Activated naive CD4-positive, alpha-beta T cell treated with anti-CD3 and anti-CD28 coated beads, Interleukin-2, amount 50 U/mL, for 16 hours (primary cell): ENCODE data around the gene ZNRF1.

ENCODE experiments used
- DNase-seq: peaks from one replicate; pipeline ENCODE4 v3.0.0-alpha.2; 2020

Gene ZNRF1

GRCh38 chr16:75101635-75102034 is 102.8 kb downstream of the ZNRF1 start:
- DNase-seq = no peak

GRCh38 chr16:75102595-75102994 is 103.8 kb downstream of the ZNRF1 start:
- DNase-seq = no peak

GRCh38 chr16:75103994-75104393 is 105.2 kb downstream of the ZNRF1 start:
- DNase-seq = no peak

- DNase-seq = no peak
Observed at GRCh38 chr16:75104836-75105235, 106.0 kb downstream of the ZNRF1 start.

- DNase-seq = no peak
Observed at GRCh38 chr16:75105306-75106061, 106.7 kb downstream of the ZNRF1 start.

GRCh38 chr16:75106351-75107274 is 107.8 kb downstream of the ZNRF1 start:
- no peak for DNase-seq

DNA sequence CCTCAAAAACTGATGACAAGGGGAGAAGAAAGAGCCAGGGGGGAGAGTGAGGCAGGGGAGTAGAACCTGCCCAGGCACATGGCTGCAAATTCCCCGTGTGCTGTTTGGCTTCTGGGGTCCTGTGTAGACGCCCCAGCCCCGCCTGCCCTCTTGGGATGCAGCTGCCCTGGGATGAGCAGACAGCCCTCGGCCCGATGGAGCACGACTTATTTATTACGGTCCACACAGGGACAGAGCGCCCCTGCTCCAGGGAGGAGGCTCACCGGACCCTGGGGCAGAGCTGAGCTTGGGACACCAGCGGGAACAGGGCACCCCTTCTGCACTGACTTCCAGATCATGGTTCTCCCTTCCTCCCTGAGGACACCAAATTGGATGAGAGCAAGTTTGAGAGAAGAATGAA is 108.7 kb downstream of the ZNRF1 start:
- no peak for DNase-seq

DNA sequence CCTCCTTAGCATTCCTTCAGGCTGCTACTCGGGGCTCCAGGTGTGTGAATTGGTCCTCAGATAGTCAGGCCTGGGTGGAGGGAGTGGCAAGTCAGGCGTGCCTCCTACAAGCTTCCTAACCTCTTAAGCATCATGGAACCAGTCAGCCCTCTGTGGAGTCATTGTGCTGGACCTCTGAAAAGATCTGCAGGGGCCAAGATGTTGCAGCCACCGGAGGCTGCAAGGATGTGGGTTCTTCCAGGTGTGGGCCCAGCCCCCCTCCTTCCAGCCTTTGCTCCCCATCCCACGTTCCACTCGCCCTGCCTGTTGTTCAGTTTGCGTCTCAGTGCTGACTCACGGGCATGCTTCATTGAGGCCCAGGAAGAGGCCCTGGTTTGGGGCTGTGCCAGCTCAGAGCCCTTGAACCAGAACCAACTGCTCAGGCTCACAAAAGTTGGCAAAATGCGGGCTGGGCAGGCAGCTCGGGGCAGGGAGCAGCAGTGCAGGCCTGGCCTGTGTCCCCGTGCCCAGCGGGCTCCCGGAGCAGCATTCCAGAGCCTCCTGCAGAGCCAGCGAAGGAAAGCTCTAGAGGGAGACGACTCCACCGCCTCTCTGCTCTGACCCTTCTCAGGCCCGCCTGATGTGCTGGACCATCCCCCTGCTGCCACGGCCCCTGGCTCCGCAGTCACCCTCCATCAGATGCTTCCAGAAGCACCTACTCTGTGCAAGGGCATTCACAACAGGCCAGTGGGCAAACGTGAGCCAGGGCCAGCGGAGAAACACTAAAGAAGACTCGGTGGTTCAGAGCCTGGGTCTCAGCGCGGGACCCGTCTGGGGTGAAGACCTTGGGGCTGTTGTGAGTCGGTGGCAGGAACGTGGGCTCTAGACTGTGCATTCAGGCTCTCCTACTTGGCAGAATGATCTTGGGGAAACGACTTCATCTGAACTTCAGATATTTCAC is 110.2 kb downstream of the ZNRF1 start:
- DNase-seq = peak; percentile 82

DNA sequence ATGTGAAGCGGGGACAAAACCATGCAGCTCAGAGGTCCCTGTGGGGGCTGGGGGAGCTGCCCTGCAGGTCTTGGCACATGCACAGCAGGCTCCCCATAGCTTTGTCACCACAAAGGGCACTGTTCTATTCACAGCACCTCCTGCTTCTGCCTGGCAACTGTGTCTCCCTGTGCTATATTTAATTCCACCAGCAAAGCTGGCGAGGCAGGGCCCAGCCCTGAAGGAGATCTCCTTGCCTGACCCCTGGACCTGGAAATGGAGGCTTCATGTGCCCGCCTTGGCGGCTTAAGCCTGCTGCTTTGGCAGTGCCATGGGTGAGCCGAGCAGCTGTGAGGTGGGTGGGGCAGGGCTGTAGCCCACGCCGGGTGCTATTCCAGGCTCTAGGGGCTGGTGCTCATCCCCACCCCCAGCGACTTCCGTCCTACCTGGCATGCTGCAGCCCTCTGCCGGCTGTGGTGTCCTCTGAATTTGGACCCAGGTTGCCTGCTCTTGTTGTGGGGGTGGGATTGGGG is 111.0 kb downstream of the ZNRF1 start:
- DNase-seq = no peak

DNA sequence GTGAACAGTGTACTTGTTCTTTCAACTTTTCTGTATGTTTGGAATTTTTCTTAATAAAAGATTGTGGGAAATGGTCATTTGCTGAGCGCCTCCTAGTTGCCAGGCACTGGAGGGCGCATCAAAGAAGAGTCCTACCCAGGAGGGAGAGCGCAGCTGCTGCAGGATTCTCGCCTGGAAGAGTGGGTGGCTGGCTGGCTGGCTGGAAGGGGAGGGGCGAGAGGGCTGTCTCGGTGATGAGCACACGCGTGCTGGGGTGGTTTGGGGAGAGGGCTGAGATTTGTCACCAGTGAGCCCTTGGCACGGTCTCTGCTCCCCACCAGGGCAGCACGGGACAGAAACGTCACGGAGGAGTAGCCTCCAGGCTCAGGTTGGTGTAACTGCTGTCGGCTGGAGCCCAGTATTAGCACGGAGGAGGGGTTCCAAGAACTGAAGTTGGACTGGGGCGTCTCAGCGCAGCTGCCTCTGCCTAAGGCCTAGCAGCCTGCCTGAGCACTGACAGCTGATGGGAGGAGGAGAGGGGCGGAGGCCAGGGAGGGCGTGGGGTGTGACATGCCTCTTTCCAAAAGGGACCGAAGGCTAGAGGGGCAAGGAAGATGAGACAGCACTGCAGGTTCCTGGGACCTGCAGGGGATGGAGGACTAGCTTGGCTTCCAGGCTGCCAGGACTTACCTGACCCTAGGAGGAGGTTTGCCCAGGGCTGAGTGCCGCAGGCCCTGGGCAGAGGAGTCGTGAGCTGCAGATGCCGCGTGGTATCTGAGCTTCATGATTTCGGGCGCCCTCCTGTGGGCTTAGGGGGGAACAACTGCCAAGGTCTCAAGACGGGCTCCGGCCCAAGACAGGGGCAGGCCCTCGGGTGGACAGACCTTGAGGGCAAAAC is 112.1 kb downstream of the ZNRF1 start:
- peak; percentile 81 for DNase-seq

DNA sequence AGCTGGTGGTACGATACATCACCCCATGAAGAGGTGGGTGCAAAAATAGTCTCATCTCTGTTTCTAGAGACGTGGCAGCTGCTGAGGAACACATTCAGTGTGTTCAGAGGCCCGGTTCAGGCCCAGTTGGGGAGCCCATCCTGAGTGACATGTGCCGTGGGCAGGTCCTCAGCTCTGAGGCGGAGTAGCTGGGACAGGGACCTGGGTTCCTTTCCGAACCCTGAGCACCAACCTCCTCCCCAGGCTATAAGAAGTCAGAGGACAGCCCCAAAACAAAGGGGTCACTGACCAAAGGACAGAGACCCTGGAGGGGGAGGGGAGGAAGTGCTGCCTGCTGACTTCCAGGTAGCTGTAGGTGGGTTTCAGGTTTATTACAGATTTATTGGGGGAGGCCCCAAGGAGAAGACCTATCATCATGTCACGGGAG is 112.7 kb downstream of the ZNRF1 start:
- DNase-seq = no peak

- DNase-seq = no peak
Observed at GRCh38 chr16:75111961-75112733, 113.3 kb downstream of the ZNRF1 start.

DNA sequence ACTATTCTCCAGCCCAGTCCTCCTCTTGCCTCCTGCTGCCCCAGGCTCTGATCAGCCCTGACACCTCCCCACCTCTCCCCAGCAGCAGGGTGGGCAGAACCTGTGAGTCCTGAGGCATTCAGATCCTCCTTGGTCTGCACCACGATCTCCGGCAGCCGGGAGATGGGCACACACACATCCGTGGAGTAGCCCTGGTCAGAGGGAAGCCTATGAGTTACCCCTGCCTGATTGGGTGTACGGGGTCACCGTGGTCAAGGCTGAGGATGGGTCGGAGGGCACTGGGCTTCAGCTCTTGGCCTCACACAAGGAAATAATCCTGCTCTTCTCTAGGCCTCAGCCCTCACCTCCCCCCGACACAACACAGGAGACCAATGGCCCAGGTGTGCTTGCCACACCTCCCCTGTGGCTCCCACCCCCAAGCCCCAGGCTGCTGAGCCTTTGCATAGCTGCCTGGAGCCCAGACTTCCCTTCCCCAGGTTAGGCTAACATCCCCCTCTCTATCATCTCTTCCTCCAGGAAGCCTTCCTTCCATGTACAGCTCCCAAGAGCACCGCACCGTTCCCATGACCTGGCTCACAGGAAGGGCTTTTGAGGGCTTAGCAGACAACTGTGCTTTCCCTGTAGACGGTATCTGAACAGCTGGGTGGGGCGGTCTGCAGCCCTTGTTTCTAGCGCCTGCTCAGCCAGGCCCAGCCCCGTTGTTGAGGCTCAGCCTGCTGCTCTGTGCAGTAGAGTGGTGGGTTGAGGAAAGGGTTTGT is 114.1 kb downstream of the ZNRF1 start:
- DNase-seq = no peak

DNA sequence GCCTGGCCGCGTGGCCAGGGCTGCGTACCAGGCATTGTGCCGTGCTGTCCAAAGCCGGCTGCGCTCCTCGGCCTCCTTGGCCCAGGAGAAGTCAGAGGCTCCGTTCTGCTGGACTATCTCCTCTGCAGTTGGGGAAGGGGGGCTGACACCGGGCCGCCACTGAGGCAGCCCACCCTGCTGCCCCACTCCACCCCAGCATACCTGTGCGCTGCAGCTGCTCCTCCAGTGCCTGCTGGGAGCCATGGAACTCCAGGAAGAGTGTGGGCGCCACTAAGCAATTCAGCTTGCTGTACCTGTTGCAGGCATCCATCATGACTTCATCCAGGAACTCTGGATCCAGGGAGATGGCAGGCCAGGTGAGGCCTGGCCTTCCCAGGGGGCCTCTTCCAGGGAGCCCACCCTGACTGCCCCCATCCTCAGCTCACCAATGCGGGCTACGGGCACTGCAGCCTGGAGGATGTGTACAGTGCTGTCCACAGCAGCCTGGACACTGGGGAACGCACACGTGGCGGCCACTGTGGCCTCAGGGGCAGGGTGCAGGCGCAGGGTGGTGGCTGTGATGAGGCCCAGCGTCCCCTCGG is 114.8 kb downstream of the ZNRF1 start:
- no peak for DNase-seq

- DNase-seq = no peak
Observed at GRCh38 chr16:75114179-75114945, 115.5 kb downstream of the ZNRF1 start.

DNA sequence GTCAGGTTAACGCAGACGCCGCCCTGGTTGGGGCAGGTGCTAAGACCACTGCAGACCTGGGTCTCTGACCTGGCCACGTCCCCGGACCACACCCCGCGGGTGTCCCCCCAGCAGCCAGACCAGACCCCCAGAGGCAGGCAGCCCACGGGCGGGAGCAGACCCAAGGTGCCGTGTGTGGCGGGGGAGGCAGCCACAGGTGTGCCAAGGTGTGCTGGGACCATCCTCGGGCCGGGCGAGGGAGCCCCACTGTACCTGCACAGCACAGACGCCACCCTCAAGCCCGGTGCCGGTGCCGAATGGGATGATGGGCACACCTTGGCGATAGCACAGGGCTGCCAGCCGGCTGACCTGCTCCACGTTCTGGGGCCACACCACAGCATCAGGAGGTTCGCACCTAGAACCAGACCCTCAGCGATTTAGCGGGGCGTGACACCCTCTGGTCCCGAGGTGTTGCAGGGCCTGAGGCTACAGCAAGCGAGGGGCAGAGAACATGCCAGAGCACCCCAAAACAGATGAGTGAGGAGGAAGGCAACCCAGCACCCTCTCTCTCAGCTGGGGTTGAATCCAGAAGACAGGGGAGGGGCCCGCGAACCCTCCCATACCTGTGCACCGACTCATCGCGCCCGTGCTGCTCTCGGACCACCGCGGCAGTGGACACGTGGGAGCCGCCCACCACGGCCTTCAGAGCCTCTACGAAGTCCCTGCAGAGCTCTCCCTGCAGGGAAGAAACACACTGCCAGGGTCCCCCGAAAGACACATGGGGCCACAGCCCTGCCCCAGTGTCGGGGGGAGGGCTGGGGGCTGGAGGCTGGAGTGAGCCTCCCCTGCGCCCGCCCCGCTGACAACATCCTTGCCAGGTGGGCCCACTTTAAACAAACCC is 116.4 kb downstream of the ZNRF1 start:
- no peak for DNase-seq

DNA sequence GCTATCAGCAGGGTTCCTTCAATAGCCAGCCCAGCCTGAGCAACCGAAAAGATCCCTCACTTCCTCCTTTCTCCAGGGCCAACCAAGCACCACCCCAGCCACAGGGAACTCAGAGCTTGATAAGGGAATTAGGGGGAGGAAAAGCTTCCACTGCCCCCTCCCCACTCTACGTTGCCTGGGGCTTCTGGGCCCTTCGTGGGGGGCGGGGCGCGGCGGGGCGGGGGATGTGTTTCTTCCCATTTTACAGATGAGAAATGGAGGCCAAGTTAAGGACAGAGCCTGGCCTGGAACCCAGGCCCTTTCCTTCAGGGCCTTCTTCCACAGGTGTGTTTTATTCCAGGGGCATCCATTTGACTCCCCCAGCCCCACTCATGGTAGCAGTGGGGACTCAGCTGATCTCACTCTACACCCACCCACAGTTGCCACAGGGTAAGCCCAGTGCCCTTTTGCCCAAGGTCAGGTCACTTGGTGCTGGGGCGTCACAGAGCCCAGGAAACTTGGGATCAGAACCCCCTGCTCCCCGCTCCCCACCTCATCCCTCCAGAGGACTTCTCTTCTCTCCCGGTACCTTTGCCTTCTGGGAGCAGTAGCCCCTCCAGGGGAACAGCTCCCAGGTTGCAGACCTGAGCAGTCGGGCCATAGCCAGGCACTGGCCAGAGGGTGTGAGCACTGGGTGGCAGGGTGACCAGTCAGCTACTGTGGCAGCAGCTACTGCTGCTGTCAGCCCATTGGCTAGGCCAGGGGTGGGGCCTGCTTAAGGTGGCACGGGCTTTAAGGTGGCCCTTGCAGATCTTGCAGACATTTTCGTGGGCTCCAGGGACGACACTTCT is 117.5 kb downstream of the ZNRF1 start, which contains the start of gene LDHD:
Gene LDHD, minus strand, starts transcription at position 700 of the 830 bp plus-strand sequence. Its CDS starts 60 bp downstream, at position 640.
- no peak for DNase-seq
